GM21529 (cell line): ENCODE measurements around the gene CFTR.

Experiments
- ATAC-seq: cut with Tn5 transposase; IDR thresholded peaks from one replicate; pipeline ENCODE4 v1.9.1; 2021; ENCODE audit not compliant: unreplicated experiment

Gene CFTR

DNA sequence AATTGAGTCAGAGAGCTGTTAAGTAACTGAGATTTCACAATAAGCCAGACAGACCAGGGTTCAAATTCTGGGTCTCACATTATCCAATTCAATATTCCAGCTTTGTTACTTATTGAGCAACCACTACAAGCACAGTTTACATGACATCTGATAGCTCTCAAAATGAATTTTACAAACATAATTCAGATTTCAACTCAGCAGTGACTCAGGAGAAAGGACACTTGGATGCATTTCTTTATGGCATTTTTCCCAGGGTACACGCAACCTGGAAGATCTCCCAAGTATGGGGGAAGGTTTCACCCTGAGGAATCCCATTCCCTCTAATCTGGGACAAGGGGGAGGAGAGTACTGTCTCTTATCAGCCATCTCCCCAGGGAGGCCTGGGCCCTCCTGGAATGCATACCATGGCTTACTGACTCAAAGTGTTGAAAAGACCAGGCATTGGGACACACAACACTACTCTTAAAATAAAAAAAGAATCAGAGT lies 102.4 kb downstream of the CFTR start:
- ATAC-seq: no peak

DNA sequence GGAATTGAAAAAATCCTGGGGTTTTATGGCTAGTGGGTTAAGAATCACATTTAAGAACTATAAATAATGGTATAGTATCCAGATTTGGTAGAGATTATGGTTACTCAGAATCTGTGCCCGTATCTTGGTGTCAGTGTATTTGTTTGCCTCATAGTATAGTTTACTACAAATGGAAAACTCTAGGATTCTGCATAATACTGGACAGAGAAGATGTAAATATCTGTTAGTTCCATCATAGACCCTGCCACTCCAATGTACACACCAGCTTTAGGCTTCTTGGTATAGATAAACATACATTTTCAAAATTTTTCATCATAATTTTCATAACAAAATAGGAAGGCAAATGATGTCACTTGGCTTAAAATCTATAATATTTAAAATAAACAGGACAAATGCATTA lies 108.1 kb downstream of the CFTR start:
- no peak for ATAC-seq

DNA sequence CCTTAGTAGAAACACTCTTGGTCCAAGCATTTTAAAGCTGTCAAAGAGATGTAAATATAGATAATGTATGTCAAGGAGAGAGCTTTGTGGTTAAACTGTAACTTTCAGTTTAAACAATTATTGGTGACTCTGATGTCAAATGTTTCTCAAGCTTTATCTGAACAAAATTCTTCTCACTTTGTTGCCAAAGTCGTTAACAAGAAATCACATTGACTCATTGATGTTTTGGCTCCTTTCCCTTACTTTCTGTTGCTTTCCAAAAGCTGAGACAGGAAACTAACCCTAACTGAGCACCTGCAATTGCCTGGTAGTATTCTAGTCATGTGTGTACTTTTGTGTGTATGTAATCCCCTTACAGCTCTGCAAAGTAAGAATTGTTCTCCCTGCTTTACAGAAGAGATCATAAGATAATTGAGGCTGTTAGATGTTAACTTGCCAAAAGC lies 108.5 kb downstream of the CFTR start:
- ATAC-seq: no peak

DNA sequence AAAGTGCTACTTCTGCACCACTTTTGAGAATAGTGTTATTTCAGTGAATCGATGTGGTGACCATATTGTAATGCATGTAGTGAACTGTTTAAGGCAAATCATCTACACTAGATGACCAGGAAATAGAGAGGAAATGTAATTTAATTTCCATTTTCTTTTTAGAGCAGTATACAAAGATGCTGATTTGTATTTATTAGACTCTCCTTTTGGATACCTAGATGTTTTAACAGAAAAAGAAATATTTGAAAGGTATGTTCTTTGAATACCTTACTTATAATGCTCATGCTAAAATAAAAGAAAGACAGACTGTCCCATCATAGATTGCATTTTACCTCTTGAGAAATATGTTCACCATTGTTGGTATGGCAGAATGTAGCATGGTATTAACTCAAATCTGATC lies 110.4 kb downstream of the CFTR start:
- no peak for ATAC-seq

DNA sequence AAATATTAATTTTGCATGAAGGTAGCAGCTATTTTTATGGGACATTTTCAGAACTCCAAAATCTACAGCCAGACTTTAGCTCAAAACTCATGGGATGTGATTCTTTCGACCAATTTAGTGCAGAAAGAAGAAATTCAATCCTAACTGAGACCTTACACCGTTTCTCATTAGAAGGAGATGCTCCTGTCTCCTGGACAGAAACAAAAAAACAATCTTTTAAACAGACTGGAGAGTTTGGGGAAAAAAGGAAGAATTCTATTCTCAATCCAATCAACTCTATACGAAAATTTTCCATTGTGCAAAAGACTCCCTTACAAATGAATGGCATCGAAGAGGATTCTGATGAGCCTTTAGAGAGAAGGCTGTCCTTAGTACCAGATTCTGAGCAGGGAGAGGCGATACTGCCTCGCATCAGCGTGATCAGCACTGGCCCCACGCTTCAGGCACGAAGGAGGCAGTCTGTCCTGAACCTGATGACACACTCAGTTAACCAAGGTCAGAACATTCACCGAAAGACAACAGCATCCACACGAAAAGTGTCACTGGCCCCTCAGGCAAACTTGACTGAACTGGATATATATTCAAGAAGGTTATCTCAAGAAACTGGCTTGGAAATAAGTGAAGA lies 112.3 kb downstream of the CFTR start:
- no peak for ATAC-seq

DNA sequence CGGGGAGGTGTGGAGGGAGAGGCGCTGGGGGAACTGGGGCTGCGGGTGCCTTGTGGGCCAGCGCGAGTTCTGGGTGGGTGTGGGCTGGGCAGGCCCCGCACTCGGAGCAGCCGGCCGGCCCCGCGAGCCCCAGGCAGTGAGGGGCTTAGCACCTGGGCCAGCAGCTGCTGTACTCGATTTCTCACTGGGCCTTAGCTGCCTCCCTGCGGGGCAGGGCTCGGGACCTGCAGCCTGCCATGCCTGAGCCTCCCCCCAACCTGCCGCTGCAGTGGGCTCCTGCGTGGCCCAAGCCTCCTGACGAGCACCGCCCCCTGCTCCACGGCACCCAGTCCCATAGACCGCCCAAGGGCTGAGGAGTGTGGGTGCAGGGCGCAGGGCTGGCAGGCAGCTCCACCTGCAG lies 116.3 kb downstream of the CFTR start:
- no peak for ATAC-seq

DNA sequence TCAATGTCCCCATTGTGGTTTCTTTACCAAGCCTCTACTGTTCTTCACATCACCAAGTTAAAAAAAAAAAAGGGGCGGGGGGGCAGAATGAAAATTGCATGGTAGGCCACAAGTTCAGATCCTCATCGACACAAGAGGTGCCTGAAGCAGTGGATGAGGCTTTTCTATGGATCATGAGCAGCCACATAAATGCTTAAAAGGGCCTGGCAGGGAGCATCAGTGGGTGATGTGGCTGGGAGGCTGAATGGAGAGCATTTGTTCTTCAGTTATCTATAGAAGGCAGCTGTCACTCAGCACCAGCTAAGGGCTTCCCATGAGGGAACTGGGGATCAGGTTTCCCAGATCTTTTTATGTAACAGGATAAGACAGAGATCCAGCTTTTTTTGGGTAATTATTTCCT lies 117.9 kb downstream of the CFTR start:
- no peak for ATAC-seq

DNA sequence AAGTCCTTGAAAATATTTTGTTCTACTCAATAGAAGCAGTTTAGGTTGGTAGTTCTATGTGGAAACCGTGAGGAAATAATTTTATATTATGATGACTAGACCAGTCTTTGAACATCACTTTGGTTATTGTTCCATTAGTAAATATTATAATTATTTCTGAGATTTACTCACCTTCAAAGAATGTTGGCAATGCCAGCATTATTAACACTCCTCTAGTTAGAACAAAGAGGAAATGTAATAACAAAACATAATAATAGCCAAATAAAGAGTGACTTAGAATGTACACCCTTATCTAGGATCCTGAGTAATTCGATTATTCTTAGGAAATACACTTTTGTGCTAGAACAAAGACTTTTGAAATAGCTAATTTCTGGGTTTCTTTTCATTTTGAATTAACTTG lies 121.1 kb downstream of the CFTR start:
- no peak for ATAC-seq

DNA sequence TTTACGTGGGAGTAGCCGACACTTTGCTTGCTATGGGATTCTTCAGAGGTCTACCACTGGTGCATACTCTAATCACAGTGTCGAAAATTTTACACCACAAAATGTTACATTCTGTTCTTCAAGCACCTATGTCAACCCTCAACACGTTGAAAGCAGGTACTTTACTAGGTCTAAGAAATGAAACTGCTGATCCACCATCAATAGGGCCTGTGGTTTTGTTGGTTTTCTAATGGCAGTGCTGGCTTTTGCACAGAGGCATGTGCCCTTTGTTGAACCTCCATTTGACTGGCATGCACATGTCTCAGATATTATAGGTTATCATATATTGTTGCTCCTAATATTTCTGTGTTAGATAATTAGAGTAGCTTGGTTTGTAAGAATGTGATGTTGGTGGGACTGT lies 123.8 kb downstream of the CFTR start:
- ATAC-seq: no peak

DNA sequence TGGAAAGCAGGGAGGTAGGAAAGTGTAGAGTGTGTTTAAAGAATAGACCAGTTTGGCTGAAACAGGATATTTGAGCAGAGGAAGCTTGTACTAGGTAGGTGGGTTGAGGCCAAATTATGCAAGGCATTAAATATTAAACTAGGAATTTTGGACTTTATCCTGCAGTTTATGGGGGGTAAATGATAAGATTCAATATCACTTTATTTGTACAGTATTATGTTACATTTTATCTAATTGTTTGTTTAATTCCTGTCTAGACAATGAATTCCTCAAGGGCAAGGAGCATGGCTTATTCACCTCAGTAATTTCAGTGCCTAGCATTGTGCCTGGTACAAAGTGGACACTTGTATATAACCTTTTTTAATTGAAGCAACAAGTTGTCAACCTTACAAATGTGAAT lies 125.9 kb downstream of the CFTR start:
- ATAC-seq: no peak

DNA sequence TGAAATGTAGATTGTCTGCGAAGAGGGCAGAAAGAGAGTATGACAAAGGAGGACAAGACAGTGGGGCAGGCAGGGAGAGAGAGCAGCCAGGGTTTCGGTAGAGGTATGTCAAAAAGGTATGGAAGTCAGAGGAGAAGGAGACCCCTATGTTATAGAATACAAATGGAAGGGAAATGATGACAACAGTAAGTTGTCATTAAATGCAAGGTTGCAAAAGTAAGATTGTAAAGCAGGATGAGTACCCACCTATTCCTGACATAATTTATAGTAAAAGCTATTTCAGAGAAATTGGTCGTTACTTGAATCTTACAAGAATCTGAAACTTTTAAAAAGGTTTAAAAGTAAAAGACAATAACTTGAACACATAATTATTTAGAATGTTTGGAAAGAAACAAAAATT lies 126.3 kb downstream of the CFTR start:
- no peak for ATAC-seq

DNA sequence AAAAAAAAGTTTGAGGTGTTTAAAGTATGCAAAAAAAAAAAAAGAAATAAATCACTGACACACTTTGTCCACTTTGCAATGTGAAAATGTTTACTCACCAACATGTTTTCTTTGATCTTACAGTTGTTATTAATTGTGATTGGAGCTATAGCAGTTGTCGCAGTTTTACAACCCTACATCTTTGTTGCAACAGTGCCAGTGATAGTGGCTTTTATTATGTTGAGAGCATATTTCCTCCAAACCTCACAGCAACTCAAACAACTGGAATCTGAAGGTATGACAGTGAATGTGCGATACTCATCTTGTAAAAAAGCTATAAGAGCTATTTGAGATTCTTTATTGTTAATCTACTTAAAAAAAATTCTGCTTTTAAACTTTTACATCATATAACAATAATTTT lies 130.6 kb downstream of the CFTR start:
- ATAC-seq: no peak

DNA sequence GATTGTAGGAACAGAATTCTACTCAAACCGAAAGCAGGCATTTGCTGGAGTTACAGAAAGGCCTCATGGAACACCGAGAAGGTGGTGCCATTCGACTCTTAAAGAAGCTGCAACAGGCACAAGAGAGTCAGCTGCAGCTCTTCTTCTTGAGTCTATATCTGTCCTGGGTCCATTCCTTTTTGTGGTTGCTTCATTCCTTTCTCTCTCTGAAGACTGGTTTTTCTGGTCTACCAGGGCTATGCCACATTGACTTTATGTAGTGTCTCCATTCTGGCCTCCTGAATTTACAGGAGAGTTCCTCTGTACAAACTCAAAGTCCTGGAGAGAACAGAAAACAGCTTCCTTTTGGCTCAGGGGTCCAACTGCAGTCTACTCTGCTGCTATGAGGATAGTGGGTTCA lies 132.8 kb downstream of the CFTR start:
- no peak for ATAC-seq

DNA sequence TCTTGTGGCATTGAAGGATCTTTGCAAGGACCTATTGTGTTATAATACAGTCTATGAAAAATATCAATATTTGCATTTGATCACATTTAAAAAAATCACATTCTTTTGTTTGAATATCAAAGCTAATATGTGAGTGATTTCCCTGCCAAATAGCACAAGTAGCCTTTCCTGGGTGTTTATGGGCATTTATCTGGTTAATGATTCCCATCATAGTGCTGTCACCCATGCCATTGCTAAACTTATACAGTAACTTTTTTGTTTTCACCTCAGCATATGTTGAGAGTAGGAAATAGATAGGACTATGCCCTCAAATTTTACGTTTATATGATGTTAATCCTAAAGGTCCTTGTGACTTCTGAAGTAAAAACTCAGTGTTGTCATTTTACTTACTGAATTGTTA lies 136.9 kb downstream of the CFTR start:
- ATAC-seq: no peak

DNA sequence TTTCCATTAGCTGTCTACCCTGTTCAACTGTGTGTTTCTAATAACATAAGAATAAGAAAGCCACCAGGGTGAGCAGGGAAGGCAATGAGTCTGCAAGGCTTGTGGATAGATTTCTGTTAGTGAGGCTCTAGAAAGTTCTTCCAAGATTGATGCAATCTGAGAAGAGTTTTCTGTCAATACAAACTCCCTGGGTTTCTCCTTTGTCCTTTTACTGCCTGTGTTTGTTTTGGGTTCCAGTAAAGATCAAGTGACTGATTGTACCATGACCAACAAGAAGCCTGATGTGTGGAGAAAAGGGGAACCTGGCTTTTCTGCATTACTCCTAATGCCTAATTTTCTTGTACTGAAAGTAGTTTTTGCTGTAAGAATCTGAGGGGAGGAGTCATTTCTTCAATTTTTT lies 139.9 kb downstream of the CFTR start:
- ATAC-seq: no peak

DNA sequence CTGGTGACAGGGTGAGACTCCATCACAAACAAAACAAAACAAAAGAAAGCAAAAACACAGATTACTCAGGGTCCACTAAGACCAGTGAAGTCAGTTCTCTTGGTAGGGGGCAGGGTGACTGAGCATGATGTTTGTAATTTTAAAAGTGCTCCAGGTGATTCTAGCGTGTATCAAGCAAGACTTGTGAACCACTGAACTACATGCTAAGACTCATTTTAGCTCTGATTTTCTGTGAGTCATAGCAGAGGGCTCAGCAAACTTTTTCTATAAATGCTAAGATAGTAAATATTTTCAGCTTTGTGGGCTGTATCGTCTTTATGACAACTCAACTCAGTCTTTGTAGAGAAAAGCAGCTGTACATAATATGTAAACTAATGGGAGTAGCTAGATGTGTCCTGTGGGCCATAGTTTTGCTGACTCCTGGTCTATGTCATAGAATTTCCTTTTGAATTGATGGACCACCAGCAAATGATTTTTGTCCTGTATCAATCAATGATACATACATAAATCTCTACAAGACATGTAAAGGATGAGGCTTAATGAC lies 141.3 kb downstream of the CFTR start:
- ATAC-seq: no peak

DNA sequence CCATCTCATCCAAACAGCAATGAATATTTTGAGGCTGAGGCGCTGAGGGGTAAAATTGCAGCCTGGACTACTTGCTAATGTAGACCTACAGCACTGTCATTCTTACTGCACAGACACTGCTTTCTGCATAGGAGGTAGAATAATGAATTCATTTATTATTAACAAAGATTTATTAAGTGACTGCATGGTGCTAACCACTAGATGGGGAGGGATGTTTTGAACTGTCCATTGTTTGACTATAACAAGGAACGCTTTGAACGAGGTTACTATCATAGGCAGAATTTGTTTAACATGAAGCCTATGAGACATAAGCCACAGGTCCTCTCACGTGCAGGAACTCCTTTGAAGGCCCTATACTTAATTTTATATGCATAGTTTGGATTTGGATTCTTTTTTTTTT lies 143.8 kb downstream of the CFTR start:
- ATAC-seq: no peak

DNA sequence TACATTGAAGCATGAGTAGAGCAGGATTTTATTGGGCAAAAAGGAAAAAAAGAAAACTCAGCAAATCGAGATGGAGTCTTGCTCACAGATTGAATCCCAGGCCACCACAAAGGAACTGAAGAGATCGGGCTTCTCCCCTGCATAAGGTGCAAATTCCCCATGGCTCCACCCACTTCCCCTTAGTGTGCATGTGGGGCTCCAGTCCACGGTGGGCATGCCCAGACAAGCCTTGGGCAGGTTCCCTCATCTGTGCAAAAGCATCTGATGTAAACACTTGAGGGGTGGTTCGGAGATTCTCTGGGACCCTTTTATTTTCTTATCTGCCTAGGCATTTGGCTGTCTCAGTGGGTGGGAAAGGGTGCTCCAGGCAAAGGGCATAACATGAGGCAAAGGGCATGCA lies 150.7 kb downstream of the CFTR start:
- ATAC-seq: no peak

DNA sequence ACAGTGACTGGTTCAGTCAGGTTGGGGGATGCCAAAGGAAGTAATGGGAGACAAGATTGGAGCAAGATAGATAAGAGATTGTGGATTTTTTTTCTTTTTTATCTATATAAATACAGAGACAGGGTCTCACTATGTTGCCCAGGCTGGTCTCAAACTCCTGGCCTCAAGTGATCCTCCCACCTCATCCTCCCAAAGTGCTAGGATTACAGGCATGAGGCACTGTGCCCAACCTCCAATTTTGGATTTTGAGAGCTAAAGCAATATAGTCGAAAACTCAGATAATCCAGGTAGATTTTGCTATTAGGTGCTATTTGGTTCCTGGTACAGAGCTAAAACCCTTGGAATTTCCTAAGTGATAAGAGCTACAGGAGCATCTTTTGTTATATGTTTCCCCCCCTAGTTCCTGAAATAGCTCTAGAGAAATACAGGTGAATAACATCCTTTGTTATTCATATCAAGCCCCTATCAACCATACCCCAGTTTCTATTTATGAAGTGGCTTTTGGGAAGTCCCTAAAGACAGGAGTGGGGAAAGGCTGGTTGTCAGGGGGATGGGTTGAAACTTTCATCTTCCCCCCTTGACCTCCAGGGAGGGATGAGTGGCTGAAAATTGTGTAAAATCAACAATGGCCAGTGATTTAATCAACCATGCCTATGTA lies 151.2 kb downstream of the CFTR start:
- no peak for ATAC-seq

DNA sequence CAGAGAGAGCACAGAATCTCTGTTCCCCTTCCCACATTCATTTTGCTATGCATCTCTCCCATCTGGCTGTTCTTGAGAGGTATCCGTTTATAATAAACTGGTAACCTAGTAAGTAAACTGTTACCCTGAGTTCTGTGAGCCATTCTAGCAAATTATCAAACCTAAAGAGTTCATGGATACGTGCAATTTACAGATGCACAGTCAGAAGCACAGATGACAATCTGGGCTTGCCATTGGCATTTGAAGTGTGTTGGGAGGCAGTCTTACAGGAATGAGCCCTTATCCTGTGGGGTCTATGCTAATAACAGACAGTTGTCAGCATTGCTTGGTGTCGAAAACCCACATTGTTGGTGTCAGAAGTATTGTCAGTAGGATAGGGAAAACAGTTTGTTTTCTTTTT lies 151.8 kb downstream of the CFTR start:
- ATAC-seq: no peak

DNA sequence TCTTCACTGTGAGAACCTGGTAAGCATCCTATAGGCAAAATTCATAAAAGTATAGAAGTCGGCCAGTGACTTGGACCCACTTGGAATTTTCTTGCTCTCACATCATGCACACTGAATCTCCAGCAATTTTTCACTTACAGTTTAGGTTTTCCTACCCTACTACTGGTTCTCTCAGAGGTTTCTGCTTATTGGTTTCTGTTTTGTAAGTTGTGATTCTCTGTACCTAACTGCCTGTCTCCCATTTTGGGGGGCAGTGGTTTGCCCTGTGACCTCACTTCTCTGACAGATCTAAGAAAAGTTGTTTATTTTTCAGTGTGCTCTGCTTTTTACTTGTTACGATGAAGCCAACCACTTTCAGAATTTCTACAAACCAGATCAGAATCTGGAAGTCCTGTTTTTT lies 158.1 kb downstream of the CFTR start:
- no peak for ATAC-seq

DNA sequence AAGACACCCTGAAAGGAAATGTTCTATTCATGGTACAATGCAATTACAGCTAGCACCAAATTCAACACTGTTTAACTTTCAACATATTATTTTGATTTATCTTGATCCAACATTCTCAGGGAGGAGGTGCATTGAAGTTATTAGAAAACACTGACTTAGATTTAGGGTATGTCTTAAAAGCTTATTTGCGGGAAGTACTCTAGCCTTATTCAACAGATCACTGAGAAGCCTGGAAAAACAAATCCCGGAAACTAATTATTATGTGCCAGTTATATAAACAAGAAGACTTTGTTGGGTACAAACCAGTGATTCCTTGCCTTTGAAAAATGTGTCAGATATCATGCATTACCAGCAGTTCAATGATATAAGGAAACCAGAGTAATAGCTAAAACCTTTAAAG lies 160.1 kb downstream of the CFTR start:
- no peak for ATAC-seq

DNA sequence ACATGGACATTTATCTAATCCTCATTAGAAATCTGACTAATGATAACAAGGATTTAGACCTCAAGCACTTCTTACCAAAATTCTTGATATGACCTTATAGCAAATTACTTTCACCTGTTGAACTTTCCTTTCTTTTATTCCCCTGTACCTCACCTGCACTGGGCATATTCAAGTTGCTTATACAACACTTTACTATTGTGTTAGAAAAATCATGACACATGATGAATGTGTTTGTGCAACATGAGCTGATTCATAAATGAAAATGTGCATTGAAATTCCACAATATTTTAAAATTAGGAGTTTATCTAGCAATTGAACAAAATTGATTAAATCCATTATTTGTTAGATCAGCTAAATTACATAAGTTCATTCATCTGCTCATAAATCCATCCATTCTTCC lies 160.6 kb downstream of the CFTR start:
- no peak for ATAC-seq
